Measurements from ENCODE around the gene LRFN2.

The LRFN2 gene

GRCh38 chr6:40425192-40425919, 161.8 kb downstream of the LRFN2 start:
- no peak for DNase-seq

GRCh38 chr6:40422046-40422445, 165.1 kb downstream of the LRFN2 start:
- no peak for DNase-seq

GRCh38 chr6:40419946-40420728, 167.0 kb downstream of the LRFN2 start:
- no peak for DNase-seq

GRCh38 chr6:40419377-40419776, 167.8 kb downstream of the LRFN2 start:
- no peak for DNase-seq

- no peak for DNase-seq
Measured at GRCh38 chr6:40417031-40417430, 170.1 kb downstream of the LRFN2 start.

- no peak for DNase-seq
Measured at GRCh38 chr6:40414617-40415016, 172.5 kb downstream of the LRFN2 start.

GRCh38 chr6:40413239-40413638, 173.9 kb downstream of the LRFN2 start:
- no peak for DNase-seq

GRCh38 chr6:40411881-40412280, 175.3 kb downstream of the LRFN2 start:
- no peak for DNase-seq

GRCh38 chr6:40410821-40411220, 176.3 kb downstream of the LRFN2 start:
- no peak for DNase-seq

GRCh38 chr6:40409716-40410397, 177.3 kb downstream of the LRFN2 start:
- DNase-seq: no peak

GRCh38 chr6:40408786-40409542, 178.2 kb downstream of the LRFN2 start:
- DNase-seq: no peak

GRCh38 chr6:40407239-40407638, 179.9 kb downstream of the LRFN2 start:
- DNase-seq: no peak

- no peak for DNase-seq
Measured at GRCh38 chr6:40406175-40406574, 181.0 kb downstream of the LRFN2 start.

- DNase-seq: no peak
Measured at GRCh38 chr6:40400738-40401137, 186.4 kb downstream of the LRFN2 start.

- DNase-seq: no peak
Measured at GRCh38 chr6:40399888-40400457, 187.2 kb downstream of the LRFN2 start.

GRCh38 chr6:40398810-40399477, 188.2 kb downstream of the LRFN2 start:
- DNase-seq: no peak

- no peak for DNase-seq
Measured at GRCh38 chr6:40398034-40398691, 189.0 kb downstream of the LRFN2 start.

- DNase-seq: no peak
Measured at GRCh38 chr6:40397287-40398033, 189.7 kb downstream of the LRFN2 start.

- DNase-seq: no peak
Measured at GRCh38 chr6:40395698-40396076, 191.5 kb downstream of the LRFN2 start.

GRCh38 chr6:40395066-40395697, 192.0 kb downstream of the LRFN2 start:
- DNase-seq: no peak

Data from HCEC 1CT (cell line).